WERI-Rb-1 (cell line): ENCODE data around the gene POU6F2.

Source experiments
- DNase-seq: peaks from one replicate; pipeline ENCODE4 v3.0.0-alpha.2; 2020
- H3K27ac ChIP-seq: fragments of 250-450 bp; sonication (Bioruptor Pico); 2 replicates; pipeline ENCODE4 v1.5.1; 2020; ENCODE audit warnings: mild to moderate bottlenecking, moderate library complexity
- H3K27me3 ChIP-seq: fragments of 250-450 bp; sonication (Bioruptor Pico); 2 replicates; pipeline ENCODE4 v1.5.1; 2021; ENCODE audit warnings: mild to moderate bottlenecking, low read depth, moderate library complexity; ENCODE audit not compliant: insufficient read depth, severe bottlenecking
- H3K36me3 ChIP-seq: fragments of 250-450 bp; sonication (Bioruptor Pico); 2 replicates; pipeline ENCODE4 v1.5.1; 2020; ENCODE audit warnings: mild to moderate bottlenecking, moderate library complexity
- H3K4me3 ChIP-seq: 2 replicates; pipeline ENCODE4 v1.5.1; 2011; ENCODE audit warnings: low read depth, mild to moderate bottlenecking, control low read depth, low read length
- H3K9me3 ChIP-seq: fragments of 250-450 bp; sonication (Bioruptor Pico); 2 replicates; pipeline ENCODE4 v1.5.1; 2021; ENCODE audit warnings: mild to moderate bottlenecking, moderate library complexity; ENCODE audit not compliant: severe bottlenecking
- TF ChIP-seq, protein P1 (sequence below): IDR thresholded peaks from 2 replicates; pipeline ENCODE4 v1.5.1; 2011; ENCODE audit warnings: low read depth, mild to moderate bottlenecking, control low read depth, inconsistent platforms, low read length

POU6F2 gene

DNA sequence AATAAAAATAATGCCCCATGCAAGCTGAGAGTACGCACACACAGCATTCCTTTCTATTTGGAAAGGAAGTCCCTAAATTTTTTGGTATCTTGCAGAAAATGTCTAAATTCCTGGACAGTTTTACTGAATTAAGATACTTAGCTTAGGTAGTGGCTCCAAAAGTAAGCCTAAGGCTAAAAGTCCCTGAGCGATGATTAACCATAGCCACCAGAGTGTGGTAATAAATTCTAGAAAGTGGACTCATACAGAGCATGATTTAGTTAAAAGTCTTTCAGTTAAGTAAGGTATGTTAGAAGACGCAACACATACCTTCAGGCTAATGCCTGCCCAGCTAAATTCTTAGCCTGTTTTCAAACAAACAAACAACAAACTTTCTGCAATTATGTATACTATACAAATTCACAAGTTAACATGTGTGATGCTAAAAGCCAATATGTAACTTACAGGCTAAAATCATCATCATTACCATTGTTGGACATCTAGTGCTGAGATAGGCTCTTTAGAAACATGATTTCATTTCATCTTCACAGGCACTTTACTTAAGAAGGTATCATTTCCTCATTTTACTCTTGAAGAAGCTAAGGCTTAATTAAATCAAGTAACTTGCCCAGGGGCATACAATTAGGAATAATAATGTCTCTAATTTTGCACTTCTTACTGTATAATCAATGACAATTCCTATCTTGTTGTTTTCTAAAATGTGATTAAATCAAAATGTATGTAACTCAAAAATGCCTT lies 327.1 kb downstream of the POU6F2 start:
- Histone ChIP-seq H3K27me3 (no peaks in the 10 kb centered on the region), H3K36me3 (no peaks in the 10 kb centered on the region), H3K4me3 (no peak overlapping the region), H3K9me3 (no peaks in the 10 kb centered on the region), H3K27ac (no peak overlapping the region)
- DNase-seq, result no peak
- TF ChIP-seq, protein P1, sequence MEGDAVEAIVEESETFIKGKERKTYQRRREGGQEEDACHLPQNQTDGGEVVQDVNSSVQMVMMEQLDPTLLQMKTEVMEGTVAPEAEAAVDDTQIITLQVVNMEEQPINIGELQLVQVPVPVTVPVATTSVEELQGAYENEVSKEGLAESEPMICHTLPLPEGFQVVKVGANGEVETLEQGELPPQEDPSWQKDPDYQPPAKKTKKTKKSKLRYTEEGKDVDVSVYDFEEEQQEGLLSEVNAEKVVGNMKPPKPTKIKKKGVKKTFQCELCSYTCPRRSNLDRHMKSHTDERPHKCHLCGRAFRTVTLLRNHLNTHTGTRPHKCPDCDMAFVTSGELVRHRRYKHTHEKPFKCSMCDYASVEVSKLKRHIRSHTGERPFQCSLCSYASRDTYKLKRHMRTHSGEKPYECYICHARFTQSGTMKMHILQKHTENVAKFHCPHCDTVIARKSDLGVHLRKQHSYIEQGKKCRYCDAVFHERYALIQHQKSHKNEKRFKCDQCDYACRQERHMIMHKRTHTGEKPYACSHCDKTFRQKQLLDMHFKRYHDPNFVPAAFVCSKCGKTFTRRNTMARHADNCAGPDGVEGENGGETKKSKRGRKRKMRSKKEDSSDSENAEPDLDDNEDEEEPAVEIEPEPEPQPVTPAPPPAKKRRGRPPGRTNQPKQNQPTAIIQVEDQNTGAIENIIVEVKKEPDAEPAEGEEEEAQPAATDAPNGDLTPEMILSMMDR, result no peak

DNA sequence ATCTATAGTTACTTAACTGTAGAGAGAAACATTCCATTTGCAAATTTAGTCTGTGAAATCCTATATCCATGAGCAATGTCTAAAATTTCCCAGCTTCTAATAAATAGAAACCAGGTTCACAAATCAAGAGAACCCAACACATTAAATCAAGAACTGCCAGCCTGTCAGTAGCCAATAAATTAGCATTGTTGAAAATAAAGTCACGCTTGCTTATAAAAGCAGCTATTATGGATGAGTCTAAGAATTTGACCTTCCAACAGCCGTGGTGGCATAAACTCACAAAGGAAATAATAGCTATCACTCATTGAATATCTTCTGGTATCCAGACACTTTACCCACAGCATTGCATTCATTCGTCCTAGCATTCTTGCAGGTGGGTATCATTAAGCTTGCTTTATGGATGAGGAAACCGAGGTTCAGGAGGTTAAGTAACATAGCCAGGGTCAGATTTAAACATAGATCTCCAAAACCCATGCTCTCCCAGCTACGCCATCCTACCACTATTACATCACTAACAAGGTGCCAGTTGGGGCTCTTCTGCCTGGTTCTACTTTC lies 328.4 kb downstream of the POU6F2 start:
- Histone ChIP-seq H3K27ac (no peak overlapping the region), H3K27me3 (no peaks in the 10 kb centered on the region), H3K9me3 (no peaks in the 10 kb centered on the region), H3K36me3 (no peaks in the 10 kb centered on the region), H3K4me3 (no peak overlapping the region)
- TF ChIP-seq, protein P1, result no peak
- DNase-seq, result no peak

DNA sequence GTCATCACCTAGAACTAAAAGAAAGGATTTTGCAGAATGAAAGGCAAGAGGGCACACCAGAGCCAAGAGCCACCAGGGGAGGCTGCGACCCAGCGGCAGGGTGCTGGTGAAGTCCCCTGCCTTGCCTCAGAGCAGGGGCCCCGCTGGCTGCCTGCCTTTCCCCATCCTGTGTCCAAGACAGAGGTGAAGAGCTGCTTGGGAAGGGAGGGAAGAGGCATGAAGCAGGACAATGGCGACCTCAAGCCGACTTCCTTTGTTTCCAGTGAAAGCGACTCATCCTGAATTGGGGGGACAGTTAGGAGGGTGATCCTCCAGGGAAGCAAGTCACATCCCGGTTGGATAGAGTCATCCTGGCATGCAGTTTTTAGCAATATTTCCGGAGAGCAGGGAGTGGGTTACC lies 333.0 kb downstream of the POU6F2 start:
- Histone ChIP-seq H3K27ac (no peak overlapping the region), H3K36me3 (no peaks in the 10 kb centered on the region), H3K27me3 (no peaks in the 10 kb centered on the region), H3K9me3 (no peaks in the 10 kb centered on the region), H3K4me3 (no peak overlapping the region)
- TF ChIP-seq, protein P1, result peak; percentile 26; the same call in 1 of the 2 replicates
- DNase-seq, result no peak

DNA sequence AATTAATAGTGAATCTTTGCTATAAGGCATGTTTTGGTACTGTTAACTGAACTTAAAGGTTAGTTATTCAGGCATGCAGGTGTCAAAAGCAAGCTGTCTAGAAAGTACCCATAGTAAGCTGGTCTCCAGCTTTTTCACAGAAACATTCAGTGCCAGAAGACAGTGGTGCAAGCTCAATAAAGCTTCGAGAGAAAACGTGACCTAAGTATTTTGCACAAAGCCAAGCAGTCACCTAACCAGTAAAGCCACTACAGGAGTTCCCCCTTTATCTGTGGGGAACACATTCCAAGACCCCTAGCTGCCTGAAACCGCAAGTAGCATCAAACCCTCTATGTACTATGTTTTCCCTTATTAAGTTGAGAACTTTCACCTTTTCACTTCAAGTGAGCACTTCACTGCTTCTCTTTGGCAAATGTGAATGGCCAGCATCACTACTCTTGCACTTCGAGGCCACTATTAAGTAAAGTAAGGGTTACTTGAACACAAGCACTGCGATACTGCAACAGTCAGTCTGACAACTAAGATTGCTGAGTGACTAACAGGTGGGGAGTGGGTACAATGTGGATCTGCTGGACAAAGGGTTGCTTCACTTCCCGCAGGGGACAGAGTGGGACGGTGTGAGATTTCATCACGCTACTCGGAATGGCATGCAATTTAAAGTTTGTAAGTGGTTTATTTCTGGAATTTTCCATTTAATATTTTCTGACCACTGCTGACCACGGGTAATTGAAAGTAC lies 334.7 kb downstream of the POU6F2 start:
- DNase-seq, result no peak
- Histone ChIP-seq H3K27me3 (no peaks in the 10 kb centered on the region), H3K27ac (no peak overlapping the region), H3K9me3 (no peaks in the 10 kb centered on the region), H3K36me3 (no peaks in the 10 kb centered on the region), H3K4me3 (no peak overlapping the region)
- TF ChIP-seq, protein P1, result no peak

DNA sequence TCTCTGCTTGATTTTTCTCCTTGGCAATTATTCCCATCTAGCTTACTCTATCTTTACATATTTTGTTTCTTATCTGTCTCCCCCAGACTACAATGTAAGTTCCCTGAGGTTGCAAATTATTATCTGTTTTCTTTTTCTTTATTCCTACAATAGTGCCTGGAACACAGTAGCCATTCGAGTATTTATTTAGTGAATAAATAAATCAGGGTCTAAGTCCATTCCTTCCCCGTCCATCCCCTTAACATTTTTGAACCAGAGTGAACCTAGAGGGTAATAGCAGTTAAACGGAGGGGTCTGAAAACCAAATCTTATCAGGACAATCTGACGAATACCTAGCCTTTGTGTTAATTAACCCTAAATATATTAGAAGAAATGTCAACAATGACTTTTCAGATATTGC lies 335.7 kb downstream of the POU6F2 start:
- Histone ChIP-seq H3K4me3 (no peak overlapping the region), H3K9me3 (no peaks in the 10 kb centered on the region), H3K36me3 (no peaks in the 10 kb centered on the region), H3K27ac (no peak overlapping the region), H3K27me3 (no peaks in the 10 kb centered on the region)
- TF ChIP-seq, protein P1, result no peak
- no peak for DNase-seq
